ENCODE data around the gene RC3H1.
"Not testable (repeated sequence)": the region's sequence is repeated elsewhere in the genome, so short reads cannot be mapped to it uniquely, and the experiment has no call there.

Gene RC3H1, protein sequence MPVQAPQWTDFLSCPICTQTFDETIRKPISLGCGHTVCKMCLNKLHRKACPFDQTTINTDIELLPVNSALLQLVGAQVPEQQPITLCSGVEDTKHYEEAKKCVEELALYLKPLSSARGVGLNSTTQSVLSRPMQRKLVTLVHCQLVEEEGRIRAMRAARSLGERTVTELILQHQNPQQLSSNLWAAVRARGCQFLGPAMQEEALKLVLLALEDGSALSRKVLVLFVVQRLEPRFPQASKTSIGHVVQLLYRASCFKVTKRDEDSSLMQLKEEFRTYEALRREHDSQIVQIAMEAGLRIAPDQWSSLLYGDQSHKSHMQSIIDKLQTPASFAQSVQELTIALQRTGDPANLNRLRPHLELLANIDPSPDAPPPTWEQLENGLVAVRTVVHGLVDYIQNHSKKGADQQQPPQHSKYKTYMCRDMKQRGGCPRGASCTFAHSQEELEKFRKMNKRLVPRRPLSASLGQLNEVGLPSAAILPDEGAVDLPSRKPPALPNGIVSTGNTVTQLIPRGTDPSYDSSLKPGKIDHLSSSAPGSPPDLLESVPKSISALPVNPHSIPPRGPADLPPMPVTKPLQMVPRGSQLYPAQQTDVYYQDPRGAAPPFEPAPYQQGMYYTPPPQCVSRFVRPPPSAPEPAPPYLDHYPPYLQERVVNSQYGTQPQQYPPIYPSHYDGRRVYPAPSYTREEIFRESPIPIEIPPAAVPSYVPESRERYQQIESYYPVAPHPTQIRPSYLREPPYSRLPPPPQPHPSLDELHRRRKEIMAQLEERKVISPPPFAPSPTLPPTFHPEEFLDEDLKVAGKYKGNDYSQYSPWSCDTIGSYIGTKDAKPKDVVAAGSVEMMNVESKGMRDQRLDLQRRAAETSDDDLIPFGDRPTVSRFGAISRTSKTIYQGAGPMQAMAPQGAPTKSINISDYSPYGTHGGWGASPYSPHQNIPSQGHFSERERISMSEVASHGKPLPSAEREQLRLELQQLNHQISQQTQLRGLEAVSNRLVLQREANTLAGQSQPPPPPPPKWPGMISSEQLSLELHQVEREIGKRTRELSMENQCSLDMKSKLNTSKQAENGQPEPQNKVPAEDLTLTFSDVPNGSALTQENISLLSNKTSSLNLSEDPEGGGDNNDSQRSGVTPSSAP

DNA sequence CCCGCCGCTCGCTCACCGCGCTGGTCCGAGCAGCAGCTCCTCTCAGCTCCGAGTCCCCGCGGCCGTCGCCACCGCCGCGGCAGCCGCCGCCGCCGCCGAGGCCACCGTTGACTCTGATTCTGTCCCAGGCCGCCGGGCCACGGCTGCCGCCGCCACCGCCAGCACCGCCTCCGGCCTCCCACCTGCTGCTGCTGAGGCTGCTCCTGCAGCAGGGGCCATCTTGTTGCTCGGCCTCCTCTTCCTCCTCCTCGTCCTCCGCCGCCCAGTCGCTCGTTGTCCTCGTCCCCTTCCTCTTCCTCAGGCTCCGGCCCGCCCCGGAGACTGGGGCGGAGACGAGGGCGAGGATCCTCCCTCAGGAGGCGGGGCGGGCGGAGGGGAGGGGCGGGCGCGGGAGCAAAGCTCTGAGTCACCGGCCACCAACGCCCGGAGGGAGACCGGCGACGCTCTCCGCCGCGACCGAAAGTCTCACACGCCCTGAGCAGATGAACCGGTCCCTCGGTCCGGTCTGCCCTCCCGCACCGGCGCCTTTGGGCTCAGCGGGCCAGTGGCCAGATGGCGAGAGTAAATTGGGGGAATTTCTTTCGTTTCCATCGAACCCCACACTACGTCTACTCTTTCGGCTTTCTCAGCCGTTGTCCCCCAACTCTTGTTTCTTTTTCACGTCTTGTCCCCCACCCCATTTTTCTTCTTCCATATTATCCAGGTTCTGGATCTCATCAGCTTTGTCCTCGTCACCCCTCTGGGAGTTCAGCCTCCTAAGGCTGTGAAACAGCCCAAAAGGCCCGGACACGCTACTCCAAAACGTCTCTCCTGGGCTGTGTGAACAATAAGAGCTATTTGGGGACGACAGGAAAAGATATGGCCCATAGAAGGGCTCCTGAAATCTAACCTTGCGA lies at the start of gene RC3H1:
Gene RC3H1, minus strand, starts transcription at position 278 of the 896 bp plus-strand sequence. CDS start 29,372 bp downstream, outside the sequence.
- peak; percentile 92 for DNase-seq

DNA sequence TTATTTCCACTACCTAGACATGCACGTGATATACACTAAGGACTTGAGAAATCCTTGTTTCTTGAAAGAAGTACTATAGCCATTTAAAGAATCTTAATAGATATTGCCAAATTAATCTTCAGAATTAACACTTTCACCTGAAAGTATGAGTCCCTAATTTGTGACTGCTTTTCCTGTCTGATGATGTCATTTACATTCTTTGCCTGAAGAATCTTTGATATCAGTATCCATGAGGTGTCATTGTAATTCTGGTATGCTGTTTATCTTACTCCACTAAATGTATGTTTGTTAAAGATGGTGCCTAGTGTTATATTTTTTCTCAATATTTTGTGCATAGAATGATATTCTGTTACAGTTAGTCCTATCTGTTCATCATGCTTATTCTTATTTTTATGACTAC lies 48.5 kb upstream of the RC3H1 start:
- no peak for DNase-seq

DNA sequence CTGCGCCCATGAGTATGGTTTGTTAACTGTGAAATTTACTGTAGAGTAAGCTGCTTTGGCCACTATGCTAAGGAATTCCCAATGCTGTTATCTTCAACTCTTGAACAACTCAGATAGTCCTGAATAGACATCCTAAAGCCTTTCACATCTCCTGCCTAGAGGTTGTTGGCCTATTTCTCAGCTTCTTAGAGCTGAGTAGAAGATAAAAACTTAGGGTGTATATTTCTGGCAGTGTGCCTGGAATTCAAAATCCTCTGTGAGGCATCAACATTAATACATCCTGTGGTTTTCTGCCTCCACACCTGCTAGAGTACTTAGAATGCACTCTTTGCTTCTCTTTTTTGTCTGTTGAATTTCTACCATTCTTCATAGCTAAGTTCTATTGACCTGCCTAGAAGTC lies 45.8 kb upstream of the RC3H1 start:
- no peak for DNase-seq

DNA sequence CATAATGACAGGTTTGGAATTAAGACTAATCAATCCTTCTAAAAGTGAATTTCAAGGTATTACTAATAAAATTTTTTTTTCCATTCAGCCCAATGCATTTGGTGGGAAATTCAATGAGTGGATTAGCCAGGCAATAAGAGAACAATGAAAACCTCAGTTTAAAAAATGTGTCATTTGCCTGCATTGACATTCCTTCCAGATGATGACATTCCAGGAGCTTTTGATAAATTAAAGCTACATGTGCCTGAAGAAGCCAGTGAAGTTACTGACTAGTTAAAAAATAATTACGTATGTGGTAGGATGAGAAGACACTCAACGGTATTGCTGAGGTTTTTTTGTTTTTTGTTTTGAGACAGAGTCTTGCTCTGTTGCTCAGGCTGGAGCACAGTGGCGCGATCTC lies 37.9 kb upstream of the RC3H1 start:
- no peak for DNase-seq

DNA sequence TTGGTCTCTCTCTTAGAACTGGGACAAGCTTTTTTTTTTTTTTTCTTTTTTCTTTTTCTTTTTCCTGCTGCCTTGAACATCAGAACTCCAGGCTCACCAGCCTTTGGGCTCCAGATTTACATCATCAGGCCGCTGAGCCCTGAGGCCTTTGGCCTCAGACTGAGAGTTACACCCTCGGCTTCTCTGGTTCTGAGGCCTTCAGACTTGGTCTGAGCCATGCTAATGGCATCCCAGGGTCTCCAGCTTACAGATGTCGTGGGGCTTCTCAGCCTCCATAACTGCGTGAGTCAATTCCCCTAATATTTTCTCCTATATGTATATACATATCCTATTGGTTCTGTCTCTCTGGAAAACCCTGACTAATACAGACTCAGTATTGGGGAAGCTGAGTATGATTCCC lies 36.5 kb upstream of the RC3H1 start:
- DNase-seq = no peak

DNA sequence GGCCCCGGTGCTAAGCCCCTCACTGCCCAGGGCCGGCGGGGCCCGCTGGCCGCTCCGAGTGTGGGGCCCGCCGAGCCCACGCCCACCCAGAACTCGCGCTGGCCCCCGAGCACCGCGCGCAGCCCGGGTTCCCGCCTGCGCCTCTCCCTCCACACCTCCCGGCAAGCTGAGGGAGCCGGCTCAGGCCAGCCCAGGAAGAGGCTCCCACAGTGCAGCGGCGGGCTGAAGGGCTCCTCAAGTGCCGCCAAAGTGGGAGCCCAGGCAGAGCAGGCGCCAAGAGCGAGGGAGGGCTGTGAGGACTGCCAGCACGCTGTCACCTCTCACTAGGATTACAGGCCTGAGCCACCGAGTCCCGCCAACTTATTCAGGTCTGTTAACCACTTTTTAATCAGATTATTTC lies 34.5 kb upstream of the RC3H1 start:
- DNase-seq = not testable (repeated sequence)

DNA sequence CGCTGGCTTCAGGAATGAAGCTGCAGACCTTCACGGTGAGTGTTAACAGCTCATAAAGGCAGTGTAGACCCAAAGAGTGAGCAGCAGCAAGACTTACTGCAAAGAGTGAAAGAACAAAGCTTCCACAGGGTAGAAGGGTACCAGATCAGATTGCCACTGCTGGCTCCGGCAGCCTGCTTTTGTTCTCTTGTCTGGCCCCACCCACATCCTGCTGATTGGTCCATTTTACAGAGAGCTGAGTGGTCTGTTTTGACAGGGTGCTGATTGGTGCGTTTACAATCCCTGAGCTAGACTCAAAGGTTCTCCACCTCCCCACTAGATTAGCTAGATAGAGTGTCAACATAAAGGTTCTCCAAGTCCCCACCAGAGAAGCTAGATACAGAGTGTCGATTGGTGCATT lies 33.6 kb upstream of the RC3H1 start:
- not testable (repeated sequence) for DNase-seq

DNA sequence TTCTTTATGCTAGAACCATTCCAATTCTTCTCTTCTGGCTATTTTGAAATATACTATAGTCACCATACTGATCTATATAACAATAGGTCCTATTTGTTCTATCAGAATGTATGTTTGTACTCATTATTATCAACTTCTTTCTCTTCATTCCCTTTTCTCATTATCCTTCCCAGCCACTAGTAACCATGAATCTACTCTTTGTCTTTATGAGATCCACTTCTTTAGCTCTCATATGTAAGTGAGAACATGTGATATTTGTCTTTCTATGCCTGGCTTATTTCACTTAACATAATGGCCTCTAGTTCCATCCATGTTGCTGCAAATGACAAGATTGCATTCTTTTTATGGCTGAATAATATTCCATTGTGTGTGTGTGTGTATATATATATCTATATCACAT lies 31.7 kb upstream of the RC3H1 start:
- DNase-seq = no peak

DNA sequence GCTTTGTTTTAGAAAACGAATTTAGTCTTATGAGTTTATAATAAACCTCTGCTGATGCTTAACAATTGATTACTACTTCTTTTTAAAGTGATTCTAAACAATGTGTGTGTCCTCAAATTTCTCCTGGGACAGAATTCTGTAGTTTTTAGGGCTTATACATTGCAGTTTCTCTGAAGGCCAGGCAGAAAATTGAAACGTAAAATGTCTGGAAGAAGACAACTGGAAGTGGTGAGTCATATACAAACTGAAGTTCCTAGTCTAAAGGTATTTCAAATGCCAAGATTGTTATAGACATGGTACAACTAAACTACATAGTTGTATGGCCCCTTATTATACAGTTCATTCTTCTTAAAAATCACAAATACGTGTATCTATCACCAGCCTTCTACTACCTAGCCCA lies 30.5 kb upstream of the RC3H1 start:
- no peak for DNase-seq

DNA sequence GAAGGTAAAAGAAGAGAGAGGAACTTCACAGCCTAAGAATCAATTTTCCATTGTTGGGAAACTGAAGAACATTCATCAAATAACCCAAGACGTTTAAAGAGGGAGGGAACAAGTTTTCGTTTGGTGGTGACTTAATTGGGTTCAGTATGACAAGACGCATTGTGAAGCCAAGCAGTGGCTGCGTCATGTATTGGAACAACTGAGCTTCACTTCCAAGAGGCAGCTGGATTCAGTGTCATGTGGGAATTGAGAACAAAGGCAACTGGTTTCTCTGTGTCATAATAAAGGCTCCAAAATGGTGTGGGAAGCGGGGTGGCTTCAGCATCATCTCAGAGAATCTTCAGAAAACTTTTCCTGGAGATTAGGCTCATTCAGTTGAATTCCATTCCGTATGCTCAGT lies 29.8 kb upstream of the RC3H1 start:
- DNase-seq = no peak

DNA sequence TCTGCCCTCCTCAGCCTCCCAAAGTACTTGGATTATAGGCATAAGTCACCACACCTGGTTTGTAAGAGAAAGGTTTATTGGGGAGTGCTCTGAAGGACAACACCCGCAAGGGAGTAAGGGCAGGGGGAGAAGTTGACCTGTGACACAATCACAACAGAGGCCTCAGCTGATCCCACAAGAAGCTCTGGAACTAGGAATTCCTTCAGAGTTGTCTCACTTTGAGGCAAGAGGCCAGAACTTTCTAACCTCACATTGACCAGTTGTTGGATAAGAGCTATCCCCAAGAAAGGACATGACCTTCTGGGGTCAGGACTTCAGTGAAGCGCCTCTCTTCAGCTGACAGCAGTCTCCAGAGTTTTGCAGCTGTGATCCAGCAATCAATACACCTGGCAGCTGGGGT lies 27.4 kb upstream of the RC3H1 start:
- DNase-seq = no peak

DNA sequence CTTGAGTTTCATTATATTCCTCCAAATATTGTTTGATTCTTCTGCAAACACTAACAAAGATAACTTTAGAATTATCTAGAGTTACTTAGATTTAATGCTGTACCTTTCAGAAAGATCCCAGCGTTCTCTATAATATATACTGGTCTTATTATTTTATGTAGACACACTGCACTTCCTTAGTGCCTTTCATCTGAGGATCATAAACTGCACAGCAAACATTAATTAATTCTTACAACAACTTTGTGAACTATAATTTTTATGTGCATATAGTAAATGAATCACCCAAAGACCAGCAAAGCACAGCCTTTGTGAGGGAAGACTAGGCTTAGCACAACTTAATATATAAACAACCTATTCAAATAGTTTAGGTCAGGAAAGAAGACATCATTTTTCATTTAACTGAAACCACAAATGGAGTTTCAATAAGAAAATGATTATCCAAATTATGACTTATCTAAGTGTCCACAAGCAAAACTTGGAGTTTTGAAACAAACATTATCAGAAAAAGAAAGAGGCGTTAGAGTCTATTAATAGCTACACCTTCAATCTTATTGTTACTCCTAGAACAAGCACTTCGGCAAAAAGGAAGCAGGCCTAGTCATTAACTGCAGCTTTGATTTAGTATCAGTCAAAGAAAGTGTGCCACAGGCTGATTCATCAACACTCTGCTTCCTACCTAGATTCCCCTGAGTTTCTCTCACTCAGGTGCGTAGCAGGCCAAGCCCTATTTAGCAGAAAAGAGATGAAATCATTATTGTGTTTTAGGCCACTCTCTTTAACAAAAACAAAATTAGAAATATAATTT lies 22.5 kb upstream of the RC3H1 start:
- no peak for DNase-seq

DNA sequence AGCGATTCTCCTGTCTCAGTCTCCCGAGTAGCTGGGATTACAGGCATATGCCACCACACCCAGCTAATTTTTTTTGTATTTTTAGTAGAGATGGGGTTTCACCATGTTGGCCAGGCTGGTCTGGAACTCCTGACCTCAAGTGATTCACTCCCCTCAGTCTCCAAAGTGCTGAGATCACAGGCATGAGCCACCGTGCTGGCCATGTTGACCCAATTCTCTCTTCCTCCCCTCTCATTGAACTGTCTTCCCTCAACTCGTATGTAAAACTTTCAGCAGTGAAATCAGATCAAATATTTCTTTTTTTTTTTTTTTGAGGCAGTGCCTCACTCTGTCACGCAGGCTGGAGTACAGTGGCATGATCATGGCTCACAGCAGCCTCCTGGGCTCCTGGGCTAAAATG lies 20.4 kb upstream of the RC3H1 start:
- DNase-seq = not testable (repeated sequence)

DNA sequence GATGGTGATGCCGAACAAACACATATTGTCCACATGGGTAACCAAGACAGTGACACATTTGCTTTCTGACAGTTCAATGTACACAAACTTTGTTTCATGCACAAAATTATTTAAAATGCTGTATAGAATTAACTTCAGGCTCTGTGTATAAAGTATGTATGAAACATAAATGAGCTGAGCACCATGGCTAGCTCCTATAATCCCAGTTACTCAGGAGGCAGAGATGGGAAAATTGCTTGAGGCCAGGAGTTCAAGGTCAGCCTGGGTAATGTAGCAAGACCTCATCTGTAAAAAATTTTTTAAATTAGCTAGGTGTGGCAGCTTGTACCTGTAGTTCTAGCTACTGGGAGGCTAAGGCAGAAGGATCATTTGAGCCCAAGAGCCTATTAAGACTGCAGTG lies 19.2 kb upstream of the RC3H1 start:
- no peak for DNase-seq

DNA sequence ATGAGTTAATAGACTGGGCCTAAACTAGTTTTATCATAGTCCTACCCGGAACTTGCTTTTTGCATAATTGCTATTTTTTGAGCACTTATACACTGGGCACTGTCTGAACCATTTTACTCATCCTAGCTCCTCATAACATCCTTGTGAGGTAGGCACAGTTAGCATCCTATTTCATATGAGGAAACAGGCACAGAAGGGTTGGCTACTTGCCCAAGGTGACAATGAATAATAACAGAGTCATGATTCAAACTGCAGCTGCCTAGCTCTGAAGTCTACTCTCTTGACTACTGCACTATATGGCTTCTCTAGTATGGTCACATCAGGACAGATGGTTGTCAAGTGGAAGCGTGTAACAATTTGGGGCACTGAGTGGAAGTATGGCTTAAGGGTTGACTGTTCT lies 18.2 kb upstream of the RC3H1 start:
- no peak for DNase-seq

DNA sequence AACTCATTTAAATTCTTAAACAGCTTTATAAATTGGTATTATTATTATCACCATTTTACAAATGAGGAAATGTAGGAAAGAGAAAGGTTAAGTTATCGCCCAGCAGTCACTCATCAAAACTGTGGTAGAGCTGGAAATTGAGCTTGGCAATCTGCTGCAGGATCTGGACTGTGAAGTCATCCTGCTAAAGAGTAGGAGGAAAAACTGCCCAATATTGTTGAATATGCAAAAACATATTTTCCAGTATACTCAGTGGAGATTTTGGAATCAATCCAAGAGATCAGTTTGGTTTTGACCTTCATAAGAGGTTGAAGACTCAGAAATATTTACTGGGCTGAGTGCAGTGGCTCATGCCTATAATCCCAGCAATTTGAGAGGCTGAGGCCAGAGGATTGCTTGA lies 16.9 kb upstream of the RC3H1 start:
- no peak for DNase-seq

DNA sequence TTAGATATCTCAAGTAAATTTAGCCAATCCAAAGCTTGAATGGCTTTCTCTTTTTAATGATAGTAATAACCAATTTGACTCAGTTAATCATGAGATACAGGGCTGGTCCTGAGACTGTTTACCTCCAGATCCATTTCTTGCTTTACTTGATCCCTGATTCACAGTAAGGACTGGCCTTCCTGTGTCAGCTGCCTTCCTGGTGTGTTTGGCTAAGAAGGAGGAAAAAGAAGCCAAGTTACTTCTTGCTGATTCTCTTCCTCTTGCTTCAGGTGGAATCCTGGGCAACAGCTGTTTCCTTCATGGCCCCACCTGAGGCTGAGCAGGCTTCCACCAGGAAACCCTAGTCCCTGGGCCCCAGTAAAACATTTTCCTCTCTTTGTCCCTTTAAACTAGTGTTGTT lies 14.6 kb upstream of the RC3H1 start:
- DNase-seq = no peak

DNA sequence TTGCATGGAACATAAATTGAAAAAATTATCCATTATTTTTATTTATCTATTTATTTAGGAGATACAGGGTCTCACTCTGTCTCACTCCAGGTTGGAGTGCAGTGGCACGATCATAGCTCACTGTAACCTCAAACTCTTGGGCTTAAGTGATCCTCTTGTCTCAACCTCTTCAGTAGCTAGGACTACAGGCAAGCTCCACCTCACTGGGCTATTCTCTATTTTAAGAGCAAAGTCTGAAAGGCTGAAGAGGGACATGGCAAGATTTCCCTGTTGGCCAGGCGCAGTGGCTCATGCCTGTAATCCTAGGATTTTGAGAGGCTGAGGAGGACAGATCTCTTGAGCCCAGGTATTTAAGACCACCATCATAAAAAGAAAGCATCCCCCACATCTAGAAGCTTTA lies 14.0 kb upstream of the RC3H1 start:
- DNase-seq = no peak

DNA sequence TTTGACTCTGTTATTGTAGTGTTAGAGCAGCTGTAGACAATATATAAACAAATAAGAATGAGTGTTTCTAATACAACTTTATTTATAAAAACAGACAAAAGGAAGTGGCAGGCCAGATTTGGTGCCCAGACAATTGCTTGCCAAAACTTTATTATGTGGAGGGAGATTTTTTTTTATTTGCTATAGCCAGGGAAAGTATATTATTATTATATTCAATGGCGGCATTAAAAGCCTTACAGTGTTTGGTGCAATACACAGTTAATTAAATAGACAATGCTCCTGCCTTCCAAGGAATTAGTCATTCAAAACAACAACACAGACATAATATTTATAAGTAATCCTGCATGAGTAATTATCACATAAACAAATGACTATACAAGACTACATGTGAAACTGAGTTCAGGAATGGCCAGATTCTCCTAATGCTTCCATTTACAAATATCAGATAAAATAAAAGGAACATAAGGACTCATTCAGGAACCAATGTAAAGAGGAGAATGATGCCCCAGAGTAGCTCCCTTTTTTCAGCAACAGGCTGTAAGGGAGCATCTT lies 10.6 kb upstream of the RC3H1 start:
- no peak for DNase-seq

DNA sequence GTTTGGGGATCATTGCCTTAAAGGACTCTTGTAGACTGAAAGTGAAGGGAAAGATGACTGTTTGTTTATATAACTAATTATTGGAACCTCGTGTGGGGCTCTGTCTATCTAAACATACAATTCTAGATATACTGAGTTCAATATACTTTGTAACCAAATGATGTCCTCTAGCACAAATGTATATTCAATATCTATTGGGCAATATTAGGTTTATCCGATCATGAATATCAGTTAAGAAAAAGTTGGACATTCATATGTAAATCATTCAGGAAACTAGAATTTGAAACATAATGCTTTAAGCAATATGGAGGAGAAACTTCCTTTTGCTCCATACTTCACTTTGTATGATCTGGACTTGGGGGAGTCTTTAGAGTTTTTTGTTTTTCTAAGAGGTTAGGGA lies 8.9 kb upstream of the RC3H1 start:
- no peak for DNase-seq

DNA sequence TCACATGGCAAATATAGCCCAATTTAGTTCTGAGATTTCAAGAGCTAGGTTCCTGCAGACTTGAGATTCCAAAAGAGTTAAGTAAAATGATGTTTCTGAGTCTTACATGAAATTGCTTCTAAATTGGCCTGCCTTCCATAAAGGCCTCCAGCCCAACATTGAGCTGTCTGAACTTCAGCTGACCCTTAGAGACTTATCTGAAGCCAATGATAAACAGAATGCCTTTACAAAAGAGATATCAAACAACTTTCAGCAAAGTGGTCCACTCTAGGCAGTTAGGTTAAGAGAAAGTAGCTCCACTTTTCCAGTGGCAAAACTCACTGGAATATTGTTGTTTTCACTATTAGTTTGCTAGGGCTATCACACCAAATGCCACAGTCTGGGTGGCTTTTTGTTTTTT lies 6.3 kb upstream of the RC3H1 start:
- no peak for DNase-seq
